GM12864 (cell line): ENCODE measurements around the gene ABT1.

Source experiments
- DNase-seq: peaks from one replicate; pipeline ENCODE4 v3.0.0-alpha.2; 2011; ENCODE audit warnings: low read depth
- H3K4me3 ChIP-seq: 2 replicates; pipeline ENCODE4 v1.5.1; 2011; ENCODE audit warnings: mild to moderate bottlenecking, low read depth, low read length, control low read depth
- CTCF ChIP-seq: IDR thresholded peaks from 2 replicates; pipeline ENCODE4 v1.5.1; 2011; ENCODE audit warnings: low read depth, mild to moderate bottlenecking, moderate library complexity, low read length, control low read depth, inconsistent platforms; ENCODE audit errors: missing control alignments

The ABT1 gene

GRCh38 chr6:26623339-26623859 lies 26.6 kb downstream of the ABT1 start:
- no peak for TF ChIP-seq CTCF
- DNase-seq: no peak
- H3K4me3 ChIP-seq: no peak overlapping the region

GRCh38 chr6:26624557-26624956 lies 27.8 kb downstream of the ABT1 start:
- TF ChIP-seq CTCF: no peak
- no peak overlapping the region for H3K4me3 ChIP-seq
- DNase-seq: no peak

DNA sequence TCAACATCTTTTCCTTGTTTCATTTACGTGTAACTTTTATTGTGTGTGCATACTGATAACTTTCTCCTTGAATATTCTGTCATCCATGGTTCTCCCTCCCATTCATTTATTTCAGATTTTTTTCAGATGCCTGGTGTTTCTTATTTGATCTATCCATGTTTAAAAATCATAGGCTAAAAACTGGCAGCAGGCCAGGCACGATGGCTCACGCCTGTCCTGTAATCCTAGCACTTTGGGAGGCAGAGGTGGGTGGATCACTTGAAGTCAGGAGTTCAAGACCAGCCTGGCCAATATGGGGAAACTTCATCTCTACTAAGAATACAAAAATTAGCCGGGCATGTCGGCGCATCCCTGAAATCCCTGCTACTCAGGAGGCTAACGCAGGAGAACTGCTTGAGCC lies 31.1 kb downstream of the ABT1 start:
- no peak for DNase-seq
- no peak for TF ChIP-seq CTCF
- H3K4me3 ChIP-seq: no peak overlapping the region

- TF ChIP-seq CTCF: no peak
- no peak overlapping the region for H3K4me3 ChIP-seq
- no peak for DNase-seq
These were observed 32.6 kb downstream of the ABT1 start for GRCh38 chr6:26629359-26629758.

GRCh38 chr6:26640806-26641205 lies 44.1 kb downstream of the ABT1 start:
- no peak overlapping the region for H3K4me3 ChIP-seq
- no peak for TF ChIP-seq CTCF
- DNase-seq: no peak

- no peak for TF ChIP-seq CTCF
- no peak for DNase-seq
- H3K4me3 ChIP-seq: no peak overlapping the region
These were observed 49.3 kb downstream of the ABT1 start for GRCh38 chr6:26646074-26646473.
